D721Med (cell line): ENCODE data around the gene LY86.

Experiments
- DNase-seq: peaks from one replicate; pipeline ENCODE4 v3.0.0; 2011; ENCODE audit warnings: low spot score; ENCODE audit not compliant: insufficient read length
- FAIRE-seq: peaks from 2 replicates; lab custom pipeline; 2011; peaks lifted over from hg19 to GRCh38; lab: Jason Lieb, UNC
- TF ChIP-seq, protein P1 (sequence below): IDR thresholded peaks from 2 replicates; pipeline ENCODE4 v1.5.1; 2012; ENCODE audit warnings: mild to moderate bottlenecking, control low read depth; ENCODE audit not compliant: insufficient read depth; ENCODE audit errors: missing control alignments

The LY86 gene

DNA sequence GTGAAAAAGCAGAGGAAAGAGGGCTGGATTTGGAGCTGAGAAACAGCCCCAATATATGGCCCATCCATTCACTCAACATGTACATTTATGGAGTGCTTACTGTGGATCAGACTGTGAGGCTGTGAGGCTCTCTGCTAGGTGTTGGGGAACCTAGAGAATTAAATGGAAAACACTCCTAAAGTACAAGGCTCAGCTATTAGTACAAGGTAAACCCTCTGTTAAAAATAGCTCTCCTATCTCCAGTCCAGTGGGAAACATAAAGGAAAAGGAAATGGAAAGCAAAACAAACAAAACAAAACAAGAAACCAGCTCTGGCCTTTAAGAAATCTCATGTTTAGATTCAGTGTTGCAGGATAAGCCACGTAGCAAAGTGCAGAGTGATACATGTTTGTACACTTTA lies 35.0 kb downstream of the LY86 start:
- DNase-seq = no peak
- TF ChIP-seq, protein P1, sequence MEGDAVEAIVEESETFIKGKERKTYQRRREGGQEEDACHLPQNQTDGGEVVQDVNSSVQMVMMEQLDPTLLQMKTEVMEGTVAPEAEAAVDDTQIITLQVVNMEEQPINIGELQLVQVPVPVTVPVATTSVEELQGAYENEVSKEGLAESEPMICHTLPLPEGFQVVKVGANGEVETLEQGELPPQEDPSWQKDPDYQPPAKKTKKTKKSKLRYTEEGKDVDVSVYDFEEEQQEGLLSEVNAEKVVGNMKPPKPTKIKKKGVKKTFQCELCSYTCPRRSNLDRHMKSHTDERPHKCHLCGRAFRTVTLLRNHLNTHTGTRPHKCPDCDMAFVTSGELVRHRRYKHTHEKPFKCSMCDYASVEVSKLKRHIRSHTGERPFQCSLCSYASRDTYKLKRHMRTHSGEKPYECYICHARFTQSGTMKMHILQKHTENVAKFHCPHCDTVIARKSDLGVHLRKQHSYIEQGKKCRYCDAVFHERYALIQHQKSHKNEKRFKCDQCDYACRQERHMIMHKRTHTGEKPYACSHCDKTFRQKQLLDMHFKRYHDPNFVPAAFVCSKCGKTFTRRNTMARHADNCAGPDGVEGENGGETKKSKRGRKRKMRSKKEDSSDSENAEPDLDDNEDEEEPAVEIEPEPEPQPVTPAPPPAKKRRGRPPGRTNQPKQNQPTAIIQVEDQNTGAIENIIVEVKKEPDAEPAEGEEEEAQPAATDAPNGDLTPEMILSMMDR = no peak
- FAIRE-seq = no peak

DNA sequence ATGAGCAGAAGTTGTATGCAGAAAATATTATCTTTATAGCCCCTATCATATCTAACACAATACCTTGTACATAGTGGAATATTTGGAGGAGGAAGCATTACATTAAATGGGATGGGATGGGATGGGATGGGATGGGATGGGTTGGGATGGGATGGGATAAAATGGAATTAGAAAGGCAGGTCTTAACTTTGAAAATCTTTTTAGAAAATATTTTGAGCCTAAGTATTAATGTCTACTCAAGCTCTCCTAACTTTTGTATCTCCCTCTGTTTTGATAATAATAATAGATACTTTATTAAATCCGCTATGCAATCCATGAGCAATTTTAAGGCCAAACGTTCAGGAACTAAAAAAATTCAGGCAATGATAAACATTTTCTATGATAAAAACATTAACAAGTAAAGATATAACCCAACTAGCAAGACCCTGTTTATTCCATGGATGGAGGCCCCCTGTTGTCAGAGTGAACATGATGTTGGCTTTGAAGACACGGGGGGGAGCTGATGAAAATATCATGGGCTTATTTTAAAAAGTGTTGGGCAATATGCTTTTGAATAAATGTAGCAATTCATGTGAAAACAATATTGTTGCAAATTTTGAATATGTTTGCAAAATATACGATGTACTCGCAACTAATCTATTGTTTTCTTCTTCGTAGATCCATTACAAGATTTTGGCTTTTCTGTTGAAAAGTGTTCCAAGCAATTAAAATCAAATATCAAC lies 35.9 kb downstream of the LY86 start:
- FAIRE-seq = no peak
- TF ChIP-seq, protein P1 = no peak
- no peak for DNase-seq

DNA sequence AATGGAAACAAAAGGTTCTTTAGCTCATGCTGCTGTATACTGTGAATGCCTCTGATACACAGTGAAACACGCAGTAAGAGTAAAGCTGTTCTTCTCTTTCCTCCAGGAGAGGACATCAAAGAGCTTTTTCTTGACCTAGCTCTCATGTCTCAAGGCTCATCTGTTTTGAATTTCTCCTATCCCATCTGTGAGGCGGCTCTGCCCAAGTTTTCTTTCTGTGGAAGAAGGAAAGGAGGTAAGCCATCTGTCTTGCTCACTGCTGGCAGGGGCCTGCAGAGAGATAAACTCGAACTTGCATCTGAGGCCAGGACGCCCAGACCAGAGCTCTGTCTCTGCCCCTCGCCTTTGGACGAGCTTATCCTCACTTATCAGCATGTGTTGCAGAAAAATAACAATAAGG lies 37.7 kb downstream of the LY86 start:
- DNase-seq (no peak), FAIRE-seq (no peak)
- TF ChIP-seq, protein P1 = no peak

DNA sequence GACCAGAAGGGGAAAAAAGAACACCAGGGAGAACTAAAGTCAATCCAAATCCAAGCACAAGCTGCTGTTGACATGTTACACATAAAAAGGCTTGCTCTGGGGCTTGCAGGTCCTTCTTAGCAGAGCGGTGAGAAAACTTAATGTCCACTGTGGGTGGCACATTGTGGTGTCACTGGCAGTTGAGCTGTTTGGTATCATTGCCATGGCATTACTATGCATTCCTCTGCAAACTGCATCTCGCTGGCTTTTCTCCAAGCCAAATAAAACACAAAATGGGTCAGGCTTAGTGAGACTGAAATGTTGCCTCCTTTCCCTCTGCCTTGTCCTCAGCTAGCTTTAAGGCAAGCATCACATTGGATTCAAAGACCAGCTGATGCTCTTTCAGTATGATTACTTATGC lies 40.9 kb downstream of the LY86 start:
- no peak for FAIRE-seq
- no peak for DNase-seq
- TF ChIP-seq, protein P1 = no peak

DNA sequence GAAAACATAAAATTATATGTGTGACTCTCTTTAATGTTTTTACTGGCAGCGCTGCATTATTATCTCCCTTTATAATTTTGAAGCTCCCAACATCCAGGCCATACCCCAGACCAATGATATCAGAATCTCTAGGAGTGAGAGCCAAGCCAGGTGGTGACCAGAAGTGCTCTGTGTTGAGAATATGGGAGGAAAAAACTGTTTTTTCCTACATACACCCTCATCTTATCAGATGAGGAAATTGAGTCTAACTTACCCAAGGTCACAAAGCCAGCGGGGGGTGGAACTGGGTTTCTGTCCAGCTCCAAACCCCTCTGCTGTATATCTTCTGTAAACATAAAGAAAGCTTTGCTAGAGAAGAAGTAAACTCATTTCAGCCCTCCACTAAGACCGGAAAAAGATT lies 42.5 kb downstream of the LY86 start:
- TF ChIP-seq, protein P1 = no peak
- no peak for DNase-seq
- no peak for FAIRE-seq

DNA sequence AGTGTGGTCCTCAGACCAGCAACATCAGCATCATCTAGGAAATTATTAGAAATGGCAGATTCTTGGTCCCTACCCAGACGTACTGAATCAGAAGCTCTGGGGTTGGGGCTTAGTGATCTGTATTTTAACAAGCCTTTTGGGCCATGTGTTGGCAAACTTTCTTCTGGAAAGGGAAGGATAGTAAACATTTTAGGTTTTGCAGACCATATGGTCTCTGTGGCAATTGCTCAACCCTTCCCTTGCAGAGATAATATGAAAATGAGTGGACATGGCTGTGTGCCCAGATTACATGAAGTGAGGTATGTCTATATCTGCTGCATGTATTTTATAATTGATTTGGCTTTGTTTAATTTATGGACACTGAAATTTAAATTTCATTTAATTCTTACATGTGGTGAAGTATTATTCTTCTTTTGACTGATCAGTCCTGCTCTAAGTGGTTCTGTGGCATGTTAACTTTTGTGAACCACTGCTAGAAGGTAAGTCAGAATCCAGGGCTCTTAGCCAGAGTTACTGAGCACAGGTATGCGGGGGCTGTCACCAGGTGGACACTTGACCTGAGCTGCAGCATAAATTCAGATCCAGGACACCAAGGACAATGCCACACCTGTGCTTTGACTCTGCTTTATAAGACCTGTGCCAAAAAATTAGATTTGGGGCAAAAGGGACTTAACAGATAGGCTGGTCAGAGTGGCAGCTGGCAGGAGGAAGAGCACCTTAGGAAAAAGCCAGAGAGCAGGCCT lies 43.2 kb downstream of the LY86 start:
- DNase-seq (no peak), FAIRE-seq (no peak)
- TF ChIP-seq, protein P1 = no peak
